GM12874 (cell line): ENCODE measurements around the gene ZNF638.

Source experiments
- CTCF ChIP-seq: IDR thresholded peaks from 2 replicates; pipeline ENCODE4 v1.5.1; 2011; ENCODE audit warnings: low read depth, mild to moderate bottlenecking, control low read depth, low read length, moderate library complexity; ENCODE audit not compliant: insufficient read depth

ZNF638 gene

GRCh38 chr2:71372042-71372441 is 40.5 kb downstream of the ZNF638 start:
- no peak for TF ChIP-seq CTCF

- TF ChIP-seq CTCF, result no peak
Measured at GRCh38 chr2:71379086-71379485, 47.5 kb downstream of the ZNF638 start.

- no peak for TF ChIP-seq CTCF
Measured at GRCh38 chr2:71380665-71381064, 49.1 kb downstream of the ZNF638 start.

GRCh38 chr2:71385012-71385411 is 53.4 kb downstream of the ZNF638 start:
- TF ChIP-seq CTCF, result no peak

GRCh38 chr2:71388214-71388613 is 56.6 kb downstream of the ZNF638 start:
- no peak for TF ChIP-seq CTCF

- TF ChIP-seq CTCF, result no peak
Measured at GRCh38 chr2:71389384-71390072, 57.9 kb downstream of the ZNF638 start.

- no peak for TF ChIP-seq CTCF
Measured at GRCh38 chr2:71393216-71393615, 61.6 kb downstream of the ZNF638 start.
